Measurements from ENCODE around the gene INSIG1.

INSIG1 gene

DNA sequence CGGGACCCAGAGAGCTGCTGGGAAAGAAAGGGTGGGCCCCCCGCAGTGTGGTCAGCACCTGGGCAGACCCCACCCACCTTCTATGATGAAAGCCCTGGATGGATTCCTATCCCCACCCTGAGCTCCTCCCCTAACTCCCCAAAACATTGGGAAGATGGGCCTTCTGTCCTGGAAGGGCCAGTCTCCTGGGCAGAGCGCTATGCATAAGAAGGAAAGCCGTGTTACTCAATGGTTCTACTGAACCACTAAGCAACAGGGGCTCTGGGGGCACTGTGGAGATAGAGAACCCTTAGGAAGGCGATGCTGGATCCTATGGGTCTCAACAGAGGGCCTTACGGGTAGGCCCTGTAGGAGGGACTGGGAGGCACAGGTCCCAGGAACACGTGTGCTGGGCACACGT is 30.7 kb upstream of the INSIG1 start:
- no peak for DNase-seq

DNA sequence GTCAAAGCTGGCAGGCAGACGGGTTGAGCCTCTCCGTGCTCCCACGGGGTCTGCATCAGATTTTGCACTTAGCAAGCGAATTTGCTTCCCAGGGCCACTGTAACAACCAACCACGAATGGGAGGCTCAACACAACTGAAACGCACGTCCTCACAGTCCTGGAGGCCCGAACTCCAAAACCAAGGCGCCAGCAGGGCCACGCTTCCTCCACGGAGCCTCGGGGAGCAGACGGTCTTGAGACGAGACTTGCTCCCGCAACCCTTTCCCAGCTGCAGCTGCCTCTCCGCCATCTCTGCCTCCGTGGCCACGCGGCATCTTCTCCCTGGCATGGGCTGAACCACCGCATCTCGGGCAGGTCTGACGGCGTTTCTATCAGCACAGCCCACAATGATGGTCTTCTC is 30.2 kb upstream of the INSIG1 start:
- DNase-seq: no peak

DNA sequence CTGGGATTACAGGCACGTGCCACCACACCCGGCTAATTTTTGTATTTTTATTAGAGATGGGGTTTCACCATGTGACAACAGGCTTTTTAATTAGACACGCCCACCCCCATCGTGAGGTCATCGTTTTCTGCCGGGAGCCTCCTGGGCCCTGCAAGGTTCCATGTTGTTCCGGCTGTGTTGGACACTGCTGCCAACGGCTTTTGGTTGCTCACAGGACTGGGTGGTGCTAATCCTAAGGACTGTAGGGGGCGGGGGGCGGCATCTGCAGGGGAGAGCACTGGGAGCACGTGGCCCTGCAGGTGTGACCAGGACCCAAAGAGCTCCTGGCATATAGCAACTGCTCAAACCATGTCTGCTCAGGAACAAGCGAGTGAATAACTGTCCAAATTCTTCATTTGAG is 29.5 kb upstream of the INSIG1 start:
- no peak for DNase-seq

DNA sequence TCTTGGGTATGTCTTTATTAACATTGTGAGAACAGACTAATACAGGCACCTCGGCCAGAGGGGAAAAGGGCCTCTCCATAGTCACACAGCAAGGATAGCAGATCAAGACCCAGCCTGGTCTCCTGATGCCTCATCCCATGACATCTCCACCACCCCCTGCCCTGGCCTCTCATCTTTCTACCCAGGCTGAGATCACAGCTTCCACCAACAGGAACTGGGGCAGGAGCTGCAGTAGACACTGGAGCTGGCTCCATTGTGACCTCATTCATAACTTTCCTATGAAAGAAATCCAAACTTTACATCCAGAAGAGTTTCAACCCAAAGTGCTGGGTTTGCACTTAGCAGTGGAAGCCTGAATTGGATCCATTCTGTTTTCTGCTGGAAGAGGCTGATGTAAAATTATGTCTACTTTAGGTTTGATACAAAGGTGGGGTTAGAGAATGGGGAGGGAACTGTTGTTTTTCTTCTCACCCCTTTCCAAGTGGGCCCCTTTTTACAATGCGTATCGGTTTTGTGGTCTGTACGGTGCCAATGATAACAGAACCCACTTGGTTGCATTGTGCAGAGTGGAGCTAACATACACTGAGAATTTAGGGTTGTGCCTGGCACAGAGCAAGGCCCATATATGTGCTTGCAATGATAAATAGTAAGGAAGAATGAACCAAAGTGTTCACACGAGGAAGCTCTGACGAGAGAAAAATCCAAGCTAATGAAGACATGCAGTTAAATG is 28.6 kb upstream of the INSIG1 start:
- no peak for DNase-seq

DNA sequence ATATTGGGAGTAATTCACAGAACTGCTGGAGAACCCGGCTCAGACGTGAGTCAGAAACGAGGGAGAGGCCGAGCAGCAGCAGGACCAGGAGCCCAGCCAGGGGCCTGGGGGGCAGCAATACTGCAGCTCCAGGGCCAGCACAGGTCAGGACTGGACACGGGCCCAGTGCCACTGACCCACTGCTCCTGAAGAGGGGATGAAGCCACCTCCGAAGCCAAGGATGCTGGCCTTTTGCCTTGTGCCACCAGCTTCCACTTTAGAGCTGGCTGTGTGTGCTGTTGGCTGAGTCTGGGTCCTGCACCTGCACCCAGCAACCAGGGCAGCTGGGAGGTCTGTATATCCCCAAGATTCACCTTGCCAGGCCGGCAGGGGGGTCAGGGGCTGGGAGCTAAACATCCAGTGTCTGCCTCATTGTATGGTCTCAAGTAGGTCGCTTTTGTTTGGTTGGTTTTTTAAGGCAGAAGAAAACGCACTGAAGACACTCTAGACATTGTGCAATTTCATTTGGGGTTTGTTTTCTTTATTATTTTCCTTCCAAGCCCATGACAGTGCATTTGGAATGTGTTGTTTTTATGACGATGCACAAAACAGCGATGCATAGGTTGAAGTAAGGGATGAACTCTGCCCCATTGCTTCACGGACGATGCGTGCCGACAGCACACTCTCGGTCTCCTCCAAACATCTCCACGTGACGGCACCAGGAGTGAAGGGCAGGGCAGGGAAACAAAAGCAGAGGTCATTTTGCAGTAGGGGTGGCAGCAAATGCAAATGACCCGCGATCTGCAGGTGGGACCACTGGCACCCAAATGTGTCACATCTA is 27.7 kb upstream of the INSIG1 start:
- no peak for DNase-seq

DNA sequence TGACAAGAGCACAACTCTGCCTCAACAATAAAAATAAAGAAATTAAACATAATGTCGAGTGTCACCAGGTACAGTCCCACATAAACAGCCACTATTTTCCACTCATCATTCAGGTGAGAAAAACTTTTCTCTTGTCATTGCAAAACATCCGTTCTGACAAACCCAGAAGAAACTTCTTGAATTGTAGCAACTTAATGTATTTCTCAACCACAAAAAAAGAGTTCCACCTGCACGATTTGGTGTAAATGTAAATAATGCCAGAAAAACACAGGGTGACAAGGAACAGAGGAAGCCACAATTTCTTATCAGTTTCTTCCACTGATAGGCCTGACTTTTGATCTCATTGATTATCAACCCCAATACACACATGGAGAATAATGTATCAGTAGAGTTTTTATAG is 26.8 kb upstream of the INSIG1 start:
- DNase-seq: no peak

DNA sequence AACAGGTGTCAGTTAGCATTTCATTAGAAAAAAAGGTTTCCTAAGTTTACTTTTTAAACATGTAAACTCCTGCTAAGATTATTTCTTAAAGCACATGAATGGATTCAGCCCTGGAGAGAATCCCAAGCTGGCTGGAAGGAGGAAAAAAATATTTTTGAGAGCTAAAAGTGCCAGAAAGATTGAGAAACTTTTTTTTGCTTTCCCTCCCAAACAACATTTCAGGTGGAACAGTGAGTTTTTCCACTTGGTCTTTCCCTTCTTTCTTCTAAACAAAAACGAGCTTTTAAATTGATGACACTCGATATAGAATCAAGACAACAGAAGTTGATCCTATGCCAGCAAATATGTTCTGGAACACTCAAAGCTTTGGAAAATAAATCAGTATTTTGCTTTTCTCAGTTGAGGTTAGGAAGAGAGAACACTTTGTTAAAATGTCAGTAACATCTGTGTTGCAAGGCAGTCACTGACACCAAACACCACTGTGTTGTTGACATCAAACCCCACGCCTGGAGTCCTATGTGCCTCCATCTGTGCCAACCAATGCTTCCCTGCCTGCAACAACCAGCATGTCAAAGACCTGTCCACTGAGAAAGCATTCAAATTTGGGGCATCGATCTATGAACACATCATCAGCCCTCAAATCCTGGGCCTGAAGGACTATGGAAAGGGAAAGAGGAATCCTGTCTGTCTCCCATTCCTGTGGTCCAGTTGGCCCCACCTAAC is 22.9 kb upstream of the INSIG1 start:
- no peak for DNase-seq

DNA sequence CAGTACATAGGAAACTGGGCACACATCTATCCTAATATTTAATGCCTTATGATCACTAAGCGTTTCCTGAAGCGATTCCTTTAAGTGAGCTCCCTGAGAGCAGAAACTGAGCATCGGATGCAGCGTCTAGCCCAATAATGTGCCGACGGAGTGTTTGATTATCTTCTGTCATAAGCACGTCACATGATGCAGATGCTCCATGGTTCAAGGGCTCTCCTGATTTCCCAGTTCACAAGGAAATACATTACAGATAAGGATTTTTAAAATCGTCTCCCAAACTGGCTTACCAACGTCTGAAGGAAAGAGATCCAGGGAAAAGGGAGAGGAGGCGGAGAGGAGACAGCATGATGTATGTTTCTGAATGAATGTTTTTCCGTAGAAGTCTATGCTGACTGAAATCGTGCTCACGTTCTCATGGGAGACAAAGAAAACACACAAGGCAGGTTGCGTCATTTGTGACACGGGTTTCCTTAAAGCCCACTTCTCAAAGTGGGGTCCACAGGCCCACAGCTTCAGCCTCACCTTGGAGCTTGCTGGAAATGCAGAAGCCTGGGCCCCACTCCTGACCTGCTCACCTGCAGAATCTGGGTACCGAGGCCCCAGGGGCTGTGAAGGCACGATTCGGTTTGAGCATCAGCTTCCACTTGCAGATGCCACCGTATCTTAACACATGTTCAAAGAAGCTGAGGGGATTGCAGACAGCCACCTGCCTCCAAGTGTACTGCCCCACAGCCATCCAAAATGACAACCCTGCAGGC is 21.5 kb upstream of the INSIG1 start:
- DNase-seq: no peak

DNA sequence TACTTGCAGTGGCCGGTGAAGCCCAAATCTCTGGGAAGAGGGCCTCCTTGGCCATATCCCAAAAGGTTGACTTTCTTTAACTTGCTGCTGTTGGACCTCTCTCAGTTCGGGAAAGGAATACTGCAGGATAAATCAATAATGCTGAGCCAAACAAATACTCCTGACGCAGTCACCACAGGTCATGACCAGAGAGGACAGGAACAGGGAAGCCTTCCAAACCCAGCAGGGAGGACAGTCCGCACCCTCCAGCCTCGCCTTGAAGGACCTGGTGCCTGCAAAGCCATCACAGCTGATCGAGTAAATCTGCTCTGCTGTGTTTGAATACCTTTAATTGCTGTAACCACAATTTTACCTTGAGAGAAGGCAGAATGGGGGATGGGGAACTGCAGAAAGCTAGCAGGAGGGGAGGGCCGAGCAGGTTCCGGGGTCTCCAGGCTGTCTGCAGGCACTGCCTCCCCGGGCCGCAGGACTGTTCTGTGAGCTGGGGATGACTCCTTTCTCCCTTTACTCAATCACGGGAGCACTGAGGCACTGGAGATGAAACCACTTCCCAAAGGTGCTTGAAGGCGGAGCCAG is 20.8 kb upstream of the INSIG1 start:
- DNase-seq: no peak

DNA sequence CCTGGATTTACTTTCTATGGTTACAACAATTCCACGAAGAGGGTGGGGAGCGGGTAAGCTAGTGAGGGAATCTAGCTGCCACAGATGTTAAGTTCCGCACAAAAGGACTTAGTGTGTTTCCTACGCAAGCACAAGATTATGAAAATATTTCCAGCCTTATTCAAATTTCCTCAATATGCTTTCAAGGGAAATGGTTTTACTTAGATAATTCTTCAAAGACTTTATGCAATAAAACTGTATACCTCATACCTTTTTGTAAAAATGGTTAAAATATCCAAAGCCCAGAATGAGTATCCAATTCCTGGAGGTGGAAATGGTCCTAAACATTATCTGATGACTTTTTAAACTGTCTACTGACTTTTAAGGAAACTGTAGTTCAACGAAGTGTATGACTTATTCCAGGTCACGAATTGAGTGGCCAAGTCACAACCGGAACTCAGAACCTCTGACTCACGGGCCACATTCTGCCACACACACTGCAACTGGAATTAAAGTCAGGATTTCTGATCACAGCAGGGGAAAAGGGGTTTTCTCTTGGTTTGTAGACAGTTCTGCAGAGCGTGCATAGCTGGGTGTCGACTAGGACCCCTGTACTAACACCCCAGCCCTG is 20.2 kb upstream of the INSIG1 start:
- DNase-seq: no peak

DNA sequence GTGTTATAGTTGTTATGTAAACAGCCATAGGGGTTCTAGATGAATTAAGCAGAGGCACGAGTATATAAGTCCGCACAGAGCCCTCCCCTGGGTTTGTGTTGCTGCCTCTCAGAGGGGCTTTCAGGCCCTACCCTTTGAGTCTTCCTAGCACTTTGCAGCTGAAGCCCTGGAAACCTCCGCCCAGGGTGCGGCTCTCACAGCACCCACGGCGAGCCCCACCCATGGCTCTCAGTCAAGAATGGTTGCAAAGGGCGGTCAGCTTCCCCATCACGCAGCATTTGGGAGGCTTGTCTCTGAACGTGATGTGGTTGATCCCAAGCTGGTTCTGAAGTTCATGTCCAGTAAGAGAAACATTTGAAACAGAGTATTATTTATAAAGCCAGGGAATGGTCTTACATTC is 18.8 kb upstream of the INSIG1 start:
- DNase-seq: no peak

DNA sequence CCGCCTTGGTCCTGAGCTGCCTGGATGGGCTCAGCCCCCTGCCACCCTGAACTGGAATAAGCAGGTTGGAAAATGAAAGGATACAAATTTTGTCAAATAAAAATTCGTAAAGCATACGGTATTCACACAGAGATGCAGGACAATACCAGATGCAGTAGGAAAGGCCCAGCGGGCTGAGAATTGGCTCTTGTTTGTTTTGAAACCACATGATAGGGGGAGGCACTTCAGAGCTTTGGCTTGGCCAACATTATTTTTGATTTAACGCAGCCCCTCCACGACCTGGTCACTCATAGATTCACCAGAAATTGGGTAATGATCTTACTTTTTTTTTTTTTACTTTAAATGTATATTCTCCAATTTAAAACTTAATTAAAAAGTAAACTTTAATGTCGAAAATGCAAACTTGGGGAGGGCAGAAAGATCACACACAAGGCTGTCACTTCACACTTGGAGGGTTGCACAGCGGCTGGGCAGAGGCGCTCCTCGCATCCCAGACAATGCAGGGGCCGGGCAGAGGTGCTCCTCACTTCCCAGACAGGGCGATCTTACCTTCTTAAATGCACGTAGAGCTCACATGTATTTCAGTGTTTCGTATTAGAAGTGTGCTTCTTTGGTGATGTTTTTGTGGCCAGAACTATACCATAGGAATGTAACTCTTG is 17.8 kb upstream of the INSIG1 start:
- DNase-seq: no peak

DNA sequence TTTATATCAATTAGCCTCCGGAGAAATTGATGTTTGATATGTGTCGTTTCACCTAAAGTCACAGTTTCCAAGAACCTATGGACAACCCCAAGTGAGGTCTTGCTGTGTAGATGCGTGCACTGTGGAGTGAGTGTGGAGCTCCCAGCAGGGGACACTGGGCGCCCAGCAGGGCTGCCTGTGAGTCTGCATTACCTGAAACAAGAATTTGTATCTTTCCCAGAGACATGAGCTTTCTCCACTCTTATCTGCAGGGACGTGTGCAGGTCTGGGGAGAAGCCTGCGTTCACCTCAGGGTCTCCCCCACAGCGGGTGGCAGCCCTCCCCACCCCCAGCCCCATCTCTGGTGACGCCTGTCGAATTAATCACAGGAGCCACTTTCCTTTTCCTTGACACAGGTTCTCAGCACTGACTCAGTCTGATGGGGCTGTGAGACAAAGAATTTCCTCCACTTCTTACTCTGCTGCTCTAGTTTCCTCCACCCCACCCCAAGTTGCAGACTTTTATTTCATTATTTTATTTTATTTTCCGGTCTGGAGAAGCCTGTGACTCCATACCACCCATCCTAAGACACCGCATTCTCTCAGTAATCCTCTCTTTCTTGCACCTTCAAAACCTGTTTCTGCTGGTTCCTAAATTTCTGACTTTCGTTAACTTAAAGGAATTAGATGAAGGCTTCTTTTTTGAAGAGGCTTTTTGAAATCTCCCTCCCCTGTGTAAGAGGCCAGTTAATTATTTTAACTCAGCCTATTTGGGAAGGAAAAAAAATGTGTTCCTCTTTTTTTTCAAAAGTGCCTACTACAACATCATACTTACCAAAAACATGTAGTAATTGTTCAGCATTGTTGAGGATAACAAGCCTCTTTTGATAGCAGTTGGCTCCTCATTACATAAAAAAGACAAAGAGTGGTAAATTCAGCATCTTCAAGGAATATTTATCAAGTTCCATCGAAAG is 17.0 kb upstream of the INSIG1 start:
- no peak for DNase-seq

DNA sequence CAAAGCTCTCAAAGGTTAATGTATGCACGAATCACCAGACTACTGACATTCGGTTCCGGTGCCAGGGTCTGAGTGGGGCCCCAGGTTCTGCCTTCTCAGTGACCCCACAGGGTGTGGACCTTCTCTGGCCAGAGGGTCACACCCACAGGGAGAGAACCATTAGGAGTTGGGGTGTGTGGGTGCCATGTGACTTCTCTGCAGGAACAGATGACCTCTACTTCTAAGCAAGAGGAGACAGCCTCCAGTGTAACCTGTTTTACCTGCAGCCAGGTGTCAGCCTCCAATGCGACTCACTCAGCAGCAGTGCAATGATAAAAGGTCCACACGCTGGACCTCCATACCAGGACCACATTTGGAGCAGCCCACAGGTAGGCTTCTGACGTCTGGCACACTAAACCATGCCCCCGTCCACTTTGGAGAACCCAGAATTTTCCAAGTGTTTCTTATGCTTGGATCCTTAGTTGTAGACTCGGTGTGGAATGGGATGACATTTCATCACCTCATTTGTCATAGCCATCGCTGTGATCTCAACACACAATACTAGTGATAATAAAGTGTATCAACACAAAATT is 16.2 kb upstream of the INSIG1 start:
- DNase-seq: no peak

DNA sequence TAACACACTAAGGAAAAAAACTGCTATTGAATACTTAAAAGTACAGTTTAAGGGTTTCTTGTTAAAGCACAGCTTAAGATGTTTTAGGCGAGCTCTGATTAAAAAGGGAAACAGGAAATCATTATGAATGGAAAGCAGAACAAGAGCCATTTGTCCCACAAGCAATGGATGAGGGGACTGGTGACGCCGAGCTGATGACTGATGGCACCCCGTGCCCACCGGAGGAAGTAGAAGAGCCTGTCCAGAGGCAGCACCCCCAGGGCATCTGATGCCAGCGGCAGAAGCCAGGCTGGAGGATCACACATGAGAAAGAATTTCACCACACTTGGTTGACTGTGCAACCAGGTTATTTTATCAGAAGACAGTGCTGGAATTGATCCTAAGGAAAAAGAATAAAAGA is 15.0 kb upstream of the INSIG1 start:
- DNase-seq: no peak

DNA sequence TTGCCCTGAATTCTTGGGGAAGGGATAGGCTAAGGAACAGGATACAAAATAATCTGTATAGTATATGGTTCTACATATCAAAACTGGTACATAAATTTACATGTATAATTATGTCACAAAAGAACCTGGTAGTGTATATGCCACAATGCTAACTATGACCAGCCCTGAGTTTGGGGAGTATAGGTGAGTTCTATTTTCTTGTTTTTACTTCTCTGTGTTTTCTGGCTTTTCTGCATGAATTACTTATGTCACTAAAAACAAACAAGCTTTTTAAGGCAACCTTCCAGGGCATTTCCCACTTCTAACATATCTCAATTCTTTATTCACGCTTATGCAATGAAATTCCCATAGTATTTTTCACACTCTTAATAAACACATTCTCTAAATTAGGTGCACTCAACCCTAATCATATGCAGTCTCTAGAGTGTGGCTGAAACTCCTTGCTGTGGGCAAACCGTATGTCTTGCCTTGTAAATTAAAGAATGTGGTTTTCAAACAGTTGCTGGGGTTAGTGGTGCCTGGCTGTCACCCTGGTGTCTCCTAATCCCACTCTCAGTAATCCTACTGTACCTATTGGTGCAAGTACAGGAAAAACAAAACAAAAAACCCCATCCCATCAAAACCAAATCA is 14.0 kb upstream of the INSIG1 start:
- DNase-seq: no peak

DNA sequence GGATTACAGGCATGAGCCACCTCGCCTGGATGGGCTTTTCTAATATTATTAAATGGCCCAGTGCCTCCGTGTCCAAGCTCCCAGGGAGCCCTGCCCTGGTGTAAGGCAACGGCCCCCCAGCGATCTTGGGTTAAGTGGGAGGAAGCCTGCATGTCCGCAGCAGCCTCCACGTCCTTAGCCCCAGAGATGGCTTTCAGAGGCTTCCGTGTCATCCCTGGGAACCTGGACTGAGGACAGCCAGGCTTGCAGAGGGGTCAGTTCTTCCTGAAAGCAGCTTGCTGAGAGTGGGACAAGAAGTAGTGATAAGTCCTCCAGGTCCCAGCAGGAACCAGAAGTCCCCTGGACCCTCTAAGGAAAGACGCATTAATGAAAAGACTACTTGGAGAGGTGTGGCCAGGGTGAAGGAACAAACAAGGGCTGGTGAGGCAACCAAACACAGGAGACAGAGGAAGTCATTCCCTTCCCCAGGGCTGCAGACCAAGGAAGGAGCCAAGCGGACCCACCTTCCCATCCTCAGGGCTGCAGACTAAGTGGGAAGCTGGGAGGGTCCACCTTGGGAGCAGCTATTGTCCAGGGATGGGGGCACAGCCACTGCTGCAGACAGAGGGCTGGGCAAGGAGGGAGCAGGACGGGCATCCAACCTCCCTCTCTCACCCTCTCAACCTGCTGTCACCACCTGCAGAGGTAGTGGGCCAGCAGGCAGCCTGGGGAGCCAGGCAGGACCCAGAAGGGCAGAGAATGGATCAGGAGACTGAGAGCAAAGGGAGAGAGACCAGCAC is 13.0 kb upstream of the INSIG1 start:
- no peak for DNase-seq

DNA sequence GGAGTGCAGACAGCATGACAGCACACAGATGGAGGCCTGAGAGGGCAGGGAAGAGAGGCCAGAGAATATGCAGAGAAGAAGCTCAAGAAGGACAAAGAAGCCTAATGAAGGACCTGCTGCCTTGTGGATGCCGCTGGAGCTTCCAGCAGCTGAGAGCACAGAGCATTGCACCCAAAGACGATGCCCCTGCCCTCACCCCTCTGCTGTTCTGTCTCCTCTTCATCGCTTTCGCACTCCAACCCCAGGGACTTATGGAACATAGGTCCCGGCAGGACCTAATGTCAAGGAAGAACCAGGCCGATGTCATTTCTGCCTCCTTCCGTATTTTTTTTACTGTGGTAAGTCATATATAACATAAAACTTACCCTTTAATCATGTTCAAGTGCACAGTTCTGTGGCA is 12.3 kb upstream of the INSIG1 start:
- DNase-seq: no peak

DNA sequence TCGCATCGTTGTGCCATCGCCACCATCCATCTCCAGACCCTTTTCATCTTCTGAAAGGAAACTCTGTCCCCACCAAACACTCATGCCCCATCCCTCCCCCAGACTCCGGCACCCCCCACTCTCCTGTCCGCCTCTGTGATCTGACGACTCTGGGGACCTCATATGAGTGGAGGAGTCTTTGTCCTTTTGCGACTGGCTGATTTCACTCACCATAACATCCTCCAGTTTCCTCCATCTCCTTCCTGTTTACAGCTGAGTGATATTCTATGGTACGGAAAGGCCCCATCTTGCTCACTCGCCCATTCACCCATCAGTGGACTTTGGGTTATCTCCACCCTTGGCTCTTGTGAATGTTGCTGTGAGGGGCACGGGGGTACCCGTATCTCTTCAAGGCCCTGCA is 11.8 kb upstream of the INSIG1 start:
- DNase-seq: no peak
